OCI-LY1 (cell line): ENCODE data around the gene GLRX5.

Experiments
- H2AFZ ChIP-seq: fragments of 200-600 bp; sonication (generic), shearing (Covaris generic); 2 replicates; pipeline ENCODE4 v1.6.0; 2014; ENCODE audit warnings: antibody characterized with exemption, mild to moderate bottlenecking, low read length
- H3F3A ChIP-seq: fragments of 200-600 bp; sonication (generic), shearing (Covaris generic); 2 replicates; pipeline ENCODE4 v1.6.0; 2014; ENCODE audit warnings: mild to moderate bottlenecking, antibody characterized with exemption, low read length, moderate library complexity; ENCODE audit not compliant: insufficient read depth
- H3K27ac ChIP-seq: fragments of 200-600 bp; sonication (generic); 2 replicates; pipeline ENCODE4 v1.5.1; 2014; ENCODE audit warnings: low read length, mixed run types, mild to moderate bottlenecking, low read depth; ENCODE audit not compliant: poor library complexity, severe bottlenecking
- H3K27me3 ChIP-seq: fragments of 200-600 bp; sonication (generic); 2 replicates; pipeline ENCODE4 v1.6.0; 2014; ENCODE audit warnings: antibody characterized with exemption, mild to moderate bottlenecking, low read length, moderate library complexity; ENCODE audit not compliant: insufficient read depth
- H3K36me3 ChIP-seq: fragments of 200-600 bp; sonication (generic); 2 replicates; pipeline ENCODE4 v1.6.1; 2014; ENCODE audit warnings: mild to moderate bottlenecking, antibody characterized with exemption, low read length, moderate library complexity, mixed read lengths; ENCODE audit not compliant: insufficient read depth
- H3K4me1 ChIP-seq: fragments of 200-600 bp; sonication (generic); 2 replicates; pipeline ENCODE4 v1.5.1; 2014; ENCODE audit warnings: mild to moderate bottlenecking, low read length, moderate library complexity; ENCODE audit not compliant: insufficient read depth, severe bottlenecking
- H3K4me2 ChIP-seq: fragments of 200-600 bp; sonication (generic), shearing (Covaris generic); 2 replicates; pipeline ENCODE4 v1.6.1; 2014; ENCODE audit warnings: low read length
- H3K4me3 ChIP-seq: fragments of 200-600 bp; sonication (generic); 2 replicates; pipeline ENCODE4 v1.5.1; 2014; ENCODE audit warnings: low read length, low read depth, mild to moderate bottlenecking, mixed read lengths; ENCODE audit not compliant: poor library complexity, severe bottlenecking
- H3K79me2 ChIP-seq: fragments of 200-600 bp; shearing (Covaris generic); 2 replicates; pipeline ENCODE4 v1.6.1; 2016; ENCODE audit warnings: mixed run types, low read length, mixed read lengths; ENCODE audit not compliant: insufficient read depth
- H3K9ac ChIP-seq: fragments of 200-600 bp; sonication (generic), shearing (Covaris generic); 2 replicates; pipeline ENCODE4 v1.6.1; 2014; ENCODE audit warnings: mild to moderate bottlenecking, low read length, mixed read lengths
- H3K9me2 ChIP-seq: fragments of 200-600 bp; sonication (generic), shearing (Covaris generic); 2 replicates; pipeline ENCODE4 v1.6.1; 2014; ENCODE audit warnings: low read depth, mild to moderate bottlenecking, low read length, mixed read lengths
- H3K9me3 ChIP-seq: fragments of 200-600 bp; shearing (Covaris generic); 2 replicates; pipeline ENCODE4 v1.6.1; 2014; ENCODE audit warnings: low read length, mixed read lengths
- H4K20me1 ChIP-seq: fragments of 200-600 bp; sonication (generic), shearing (Covaris generic); 2 replicates; pipeline ENCODE4 v1.6.0; 2016; ENCODE audit warnings: mild to moderate bottlenecking, low read length; ENCODE audit not compliant: insufficient read depth
- EZH2 ChIP-seq: fragments of 200-600 bp; sonication (generic), shearing (Covaris generic); IDR thresholded peaks from 2 replicates; pipeline ENCODE4 v1.8.0; 2017; ENCODE audit warnings: borderline replicate concordance, mixed run types, mild to moderate bottlenecking, antibody characterized with exemption, low read length, moderate library complexity, mixed read lengths
- TF ChIP-seq, protein P1 (sequence below): fragments of 200-600 bp; sonication (generic), shearing (Covaris generic); IDR thresholded peaks from 2 replicates; pipeline ENCODE4 v1.5.1; 2017; ENCODE audit warnings: mild to moderate bottlenecking, antibody characterized with exemption, low read length, moderate library complexity, mixed read lengths

The GLRX5 gene

DNA sequence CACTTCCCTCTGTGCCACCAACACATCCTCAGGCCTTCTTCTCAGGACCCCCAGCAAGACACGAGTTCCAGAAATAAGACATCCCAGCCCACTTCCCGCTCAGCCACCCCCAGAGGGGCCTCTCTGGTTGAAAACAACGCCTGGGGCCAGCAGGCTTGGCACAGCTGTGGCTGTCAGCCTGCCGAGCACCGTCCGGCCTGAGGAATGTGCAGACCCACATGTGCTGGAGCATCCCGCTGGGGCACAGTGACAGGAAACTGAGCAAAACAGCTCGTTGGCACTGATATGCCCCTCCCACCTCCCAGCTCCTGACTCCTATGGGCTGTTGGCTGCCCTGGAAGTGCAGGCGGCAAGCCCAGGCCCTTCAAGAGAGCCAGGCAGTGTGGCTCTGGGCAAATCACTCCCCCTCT lies 19.8 kb upstream of the GLRX5 start:
- H3K27ac ChIP-seq: no peak overlapping the region

GRCh38 chr14:95515596-95516552 lies 19.0 kb upstream of the GLRX5 start:
- TF ChIP-seq, protein P1, sequence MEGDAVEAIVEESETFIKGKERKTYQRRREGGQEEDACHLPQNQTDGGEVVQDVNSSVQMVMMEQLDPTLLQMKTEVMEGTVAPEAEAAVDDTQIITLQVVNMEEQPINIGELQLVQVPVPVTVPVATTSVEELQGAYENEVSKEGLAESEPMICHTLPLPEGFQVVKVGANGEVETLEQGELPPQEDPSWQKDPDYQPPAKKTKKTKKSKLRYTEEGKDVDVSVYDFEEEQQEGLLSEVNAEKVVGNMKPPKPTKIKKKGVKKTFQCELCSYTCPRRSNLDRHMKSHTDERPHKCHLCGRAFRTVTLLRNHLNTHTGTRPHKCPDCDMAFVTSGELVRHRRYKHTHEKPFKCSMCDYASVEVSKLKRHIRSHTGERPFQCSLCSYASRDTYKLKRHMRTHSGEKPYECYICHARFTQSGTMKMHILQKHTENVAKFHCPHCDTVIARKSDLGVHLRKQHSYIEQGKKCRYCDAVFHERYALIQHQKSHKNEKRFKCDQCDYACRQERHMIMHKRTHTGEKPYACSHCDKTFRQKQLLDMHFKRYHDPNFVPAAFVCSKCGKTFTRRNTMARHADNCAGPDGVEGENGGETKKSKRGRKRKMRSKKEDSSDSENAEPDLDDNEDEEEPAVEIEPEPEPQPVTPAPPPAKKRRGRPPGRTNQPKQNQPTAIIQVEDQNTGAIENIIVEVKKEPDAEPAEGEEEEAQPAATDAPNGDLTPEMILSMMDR: peak; percentile 36; the same call in 1 of the 2 replicates
- no peak for TF ChIP-seq EZH2
- Histone ChIP-seq H3F3A (no peaks in the 10 kb centered on the region), H3K27ac (no peak overlapping the region), H3K4me2 (peak overlapping the region; percentile 47), H3K4me1 (peaks cover 48% of the 10 kb centered on the region), H3K9me2 (no peaks in the 10 kb centered on the region), H2AFZ (no peak overlapping the region), H3K9ac (no peak overlapping the region; the same call in 1 of the 2 replicates), H4K20me1 (no peaks in the 10 kb centered on the region), H3K9me3 (no peaks in the 10 kb centered on the region), H3K79me2 (no peaks in the 10 kb centered on the region), H3K36me3 (no peaks in the 10 kb centered on the region), H3K27me3 (peaks cover 8% of the 10 kb centered on the region; the same call in 1 of the 2 replicates), H3K4me3 (peak overlapping the region; percentile 55)

More for the DNA sequence above, 19.8 kb upstream of the GLRX5 start:
- H3K27me3 ChIP-seq: peaks cover 8% of the 10 kb centered on the region; the same call in 1 of the 2 replicates
- H4K20me1 ChIP-seq: no peaks in the 10 kb centered on the region
- no peak overlapping the region for H2AFZ ChIP-seq
- no peak overlapping the region; the same call in 1 of the 2 replicates for H3K9ac ChIP-seq
- H3K36me3 ChIP-seq: no peaks in the 10 kb centered on the region
- no peaks in the 10 kb centered on the region for H3K9me3 ChIP-seq
- peaks cover 44% of the 10 kb centered on the region for H3K4me1 ChIP-seq
- H3K4me3 ChIP-seq: peak overlapping the region; percentile 55
- no peaks in the 10 kb centered on the region for H3F3A ChIP-seq
- H3K79me2 ChIP-seq: no peaks in the 10 kb centered on the region
- TF ChIP-seq, protein P1: no peak
- no peak for TF ChIP-seq EZH2
- no peaks in the 10 kb centered on the region for H3K9me2 ChIP-seq
- H3K4me2 ChIP-seq: peak overlapping the region; percentile 47; the same call in 1 of the 2 replicates

- H3K9me2 ChIP-seq: no peaks in the 10 kb centered on the region
- H3F3A ChIP-seq: no peaks in the 10 kb centered on the region
- H3K79me2 ChIP-seq: no peaks in the 10 kb centered on the region
- no peak for TF ChIP-seq EZH2
- TF ChIP-seq, protein P1: no peak
- no peaks in the 10 kb centered on the region for H3K9me3 ChIP-seq
- peaks cover 8% of the 10 kb centered on the region; the same call in 1 of the 2 replicates for H3K27me3 ChIP-seq
- peak within 1 kb of the TSS; percentile 16 for H3K27ac ChIP-seq
- peak within 1 kb of the TSS; percentile 53 for H3K4me2 ChIP-seq
- H3K9ac ChIP-seq: peak within 1 kb of the TSS; percentile 38; the same call in 1 of the 2 replicates
- H3K36me3 ChIP-seq: no peaks in the 10 kb centered on the region
- no peaks in the 10 kb centered on the region for H4K20me1 ChIP-seq
- H3K4me1 ChIP-seq: peaks cover 48% of the 10 kb centered on the region
- no peak within 1 kb of the TSS for H2AFZ ChIP-seq
- H3K4me3 ChIP-seq: peak within 1 kb of the TSS; percentile 55
Observed at GRCh38 chr14:95516554-95517181, 18.2 kb upstream of the GLRX5 start, which contains the start of gene SYNE3. SYNE3 (minus strand) TSS chr14:95516650; CDS start chr14:95475821, 40,829 bp downstream.
